ENCODE results near the gene ESR2. TPM values are rescaled to one million over a fixed set of nuclear protein-coding genes. Genes with fewer than 3 reads are reported as not detected.

ESR2 gene
- total RNA-seq, 2 donors from 2014 or later = not detected

- Histone ChIP-seq H3K27me3 (no peaks in the 10 kb centered on the region), H3K27ac (peak overlapping the region; percentile 25 to 93 (median 88)), H3K4me1 (peaks cover 78% of the 10 kb centered on the region), H3K36me3 (replicated peaks in 1 of 2; ENCODE audit: insufficient read depth in 1 of 2, low read depth in 2 of 2) (peaks cover 0 to 3% of the 10 kb centered on the region in 2 donors), H3K9me3 (no peaks in the 10 kb centered on the region), H3K4me3 (no peak overlapping the region)
- TF ChIP-seq CTCF (IDR thresholded peaks at IDR 0.05) (no peak), POLR2A (IDR thresholded peaks at IDR 0.05) (no peak)
- WGBS, 2 donors = 35 to 48% methylated on average over 7 to 9 of the region's 9 CpGs
- DNase-seq (peak in 3 of 4 donors; percentile 13 to 30 (median 20)), ATAC-seq (no peak)
- intact Hi-C loops (cut with DNase I) = no loop called here
These were observed 180.0 kb downstream of the ESR2 start for GRCh38 chr14:64114166-64114565.

GRCh38 chr14:64112867-64113678 is 181.1 kb downstream of the ESR2 start:
- Histone ChIP-seq H3K9me3 (no peaks in the 10 kb centered on the region), H3K27me3 (no peaks in the 10 kb centered on the region), H3K27ac (peak overlapping the region; percentile 88 to 93 (median 90)), H3K4me3 (no peak overlapping the region), H3K36me3 (replicated peaks in 1 of 2; ENCODE audit: insufficient read depth in 1 of 2, low read depth in 2 of 2) (peaks cover 0 to 3% of the 10 kb centered on the region in 2 donors), H3K4me1 (peaks cover 74% of the 10 kb centered on the region)
- DNase-seq = peak; percentile 83 to 92 (median 91)
- peak; percentile 89 for ATAC-seq
- TF ChIP-seq CTCF (IDR thresholded peaks at IDR 0.05) (no peak), POLR2A (IDR thresholded peaks at IDR 0.05) (peak in 2 of 3 donors; percentile 63 to 73)
- 25 to 33% methylated on average over 17 of the region's 17 CpGs for WGBS, 2 donors
- intact Hi-C loops (cut with DNase I) = no loop called here

- no peak overlapping the region for H3K4me3 ChIP-seq
- intact Hi-C loops (cut with DNase I) = no loop called here
- WGBS, 2 donors = 96 to 100% methylated on average over 1 of the region's 1 CpG
- TF ChIP-seq CTCF (IDR thresholded peaks at IDR 0.05) (no peak), POLR2A (IDR thresholded peaks at IDR 0.05) (no peak)
- no peaks in the 10 kb centered on the region for H3K27me3 ChIP-seq
- H3K9me3 ChIP-seq = no peaks in the 10 kb centered on the region
- H3K27ac ChIP-seq = peak overlapping the region in 3 of 4 donors; percentile 22 to 93 (median 27)
- ATAC-seq (no peak), DNase-seq (no peak)
- H3K4me1 ChIP-seq = peaks cover 81% of the 10 kb centered on the region
- peaks cover 0 to 3% of the 10 kb centered on the region in 2 donors for H3K36me3 ChIP-seq (replicated peaks in 1 of 2; ENCODE audit: insufficient read depth in 1 of 2, low read depth in 2 of 2)
These were observed 183.4 kb downstream of the ESR2 start for GRCh38 chr14:64110802-64111201.

GRCh38 chr14:64109819-64110554 is 184.2 kb downstream of the ESR2 start:
- no peak for ATAC-seq
- intact Hi-C loops (cut with DNase I) = no loop called here
- TF ChIP-seq POLR2A (IDR thresholded peaks at IDR 0.05) = no peak
- no peak for TF ChIP-seq CTCF (IDR thresholded peaks at IDR 0.05)

More at GRCh38 chr14:64109819-64110554, 184.2 kb downstream of the ESR2 start:
- Histone ChIP-seq H3K4me3 (no peak overlapping the region), H3K36me3 (replicated peaks in 1 of 2; ENCODE audit: insufficient read depth in 1 of 2, low read depth in 2 of 2) (peaks cover 0 to under 1% of the 10 kb centered on the region in 2 donors), H3K27me3 (no peaks in the 10 kb centered on the region), H3K4me1 (peaks cover 72% of the 10 kb centered on the region), H3K9me3 (no peaks in the 10 kb centered on the region), H3K27ac (peak overlapping the region; percentile 22 to 93 (median 59))
- WGBS, 2 donors = 13 to 30% methylated on average over 1 of the region's 1 CpG
- DNase-seq = no peak

Measured in body of pancreas (tissue), 4 donors.